Occipital lobe (tissue), 2 donors: ENCODE data around the gene SUPT5H. TPM values are rescaled to one million over a fixed set of nuclear protein-coding genes. Genes with fewer than 3 reads are reported as not detected.

Source experiments
- DNase-seq: peaks from one replicate; lab custom pipeline; 2025; lab: John Stamatoyannopoulos, UW
- total RNA-seq: library from RNA; depleted of rRNA; stranded (reverse); fragments of >200 nt; gene quantifications from one replicate; pipeline ENCODE4 v1.2.3, GENCODE V29; 2014

SUPT5H gene
- total RNA-seq: 47.9 TPM

DNA sequence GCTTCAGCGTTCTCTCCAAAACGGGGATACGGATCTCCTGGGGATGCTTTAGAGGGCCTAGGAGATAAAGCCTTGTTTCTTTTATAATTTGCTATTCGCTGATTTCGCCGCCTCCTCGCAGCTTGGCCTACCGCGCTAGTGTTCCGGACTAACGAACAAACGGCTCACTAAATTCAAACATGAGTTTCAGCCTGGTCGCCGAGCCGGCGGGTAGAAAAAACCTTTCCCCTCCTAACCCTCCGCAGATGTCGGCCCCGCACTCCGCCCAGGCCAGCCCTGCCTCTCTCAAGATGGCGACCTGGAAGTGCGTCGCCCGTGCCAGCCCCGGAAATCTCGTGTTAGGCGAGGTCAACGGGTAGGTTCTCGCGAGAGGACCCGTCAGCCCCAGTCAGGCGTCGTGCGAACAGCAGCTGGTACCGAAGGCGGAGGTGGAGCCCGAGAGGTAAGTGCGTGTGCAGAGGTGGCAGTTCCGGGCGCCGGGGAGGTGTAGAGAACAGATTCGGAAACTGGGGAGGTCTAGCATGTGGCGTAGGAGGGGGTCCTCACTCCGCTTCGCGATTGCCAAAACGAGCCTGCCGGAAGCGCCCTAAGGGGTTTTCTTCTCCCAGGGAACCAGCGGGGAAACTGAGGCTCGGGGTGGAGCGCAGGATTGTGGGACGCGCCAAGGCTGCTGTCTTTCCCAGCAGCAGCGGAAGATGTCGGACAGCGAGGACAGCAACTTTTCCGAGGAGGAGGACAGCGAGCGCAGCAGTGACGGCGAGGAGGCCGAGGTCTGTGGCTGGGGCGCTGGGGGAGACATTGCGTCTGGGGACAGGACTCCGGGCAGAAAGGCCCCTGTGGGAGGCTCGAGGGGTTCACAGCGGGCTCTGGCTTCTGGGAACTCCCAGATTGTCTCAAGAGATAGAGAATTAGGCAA lies at the start of gene SUPT5H:
SUPT5H (plus strand) TSS at position 387 of the 916 bp plus-strand sequence; CDS start at position 696, 309 bp downstream.
- peak; percentile 95 for DNase-seq

DNA sequence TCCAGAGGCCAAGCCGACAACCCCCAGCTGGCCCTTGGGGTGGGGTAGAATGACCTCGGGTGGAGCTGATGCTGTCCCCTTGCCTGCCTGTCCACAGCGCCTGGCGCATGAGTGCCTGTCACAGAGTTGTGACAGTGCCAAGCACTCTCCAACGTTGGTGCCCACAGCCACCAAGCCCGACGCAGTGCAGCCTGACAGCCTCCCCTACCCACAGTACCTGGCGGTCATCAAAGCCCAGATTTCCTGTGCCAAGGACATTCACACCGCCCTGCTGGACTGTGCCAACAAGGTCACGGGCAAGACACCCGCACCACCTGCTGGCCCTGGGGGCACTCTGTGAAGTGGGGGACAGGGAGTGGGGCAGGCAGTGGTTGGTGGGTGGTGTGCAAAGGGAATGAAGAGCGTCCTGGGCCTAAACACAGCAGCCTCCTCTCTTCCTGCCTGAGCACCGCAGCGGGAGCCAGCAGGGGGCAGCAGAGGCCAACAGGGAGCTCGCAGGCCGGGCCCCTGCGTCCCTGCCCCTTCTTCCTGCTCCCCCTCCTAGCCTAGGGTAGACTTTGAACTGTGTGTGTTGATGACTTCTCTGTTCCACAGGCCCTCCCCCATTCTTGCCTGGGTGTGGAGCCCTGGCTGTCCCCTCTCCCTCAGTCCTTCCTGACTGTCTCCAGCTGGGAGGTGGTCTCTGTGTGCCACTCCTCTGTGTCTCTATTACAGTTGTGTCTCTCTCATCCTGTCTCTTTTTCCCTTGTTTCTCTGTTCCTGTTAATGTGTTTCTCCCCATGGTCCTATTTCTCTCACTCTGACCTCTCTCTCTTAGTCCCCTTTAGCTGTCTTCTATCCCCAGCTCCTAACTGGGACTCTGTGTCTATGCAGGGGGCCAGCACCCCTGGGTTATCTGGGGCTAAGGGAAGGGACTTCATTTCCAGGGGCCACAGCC lies 47.8 kb upstream of the SUPT5H start:
- peak; percentile 31 for DNase-seq

DNA sequence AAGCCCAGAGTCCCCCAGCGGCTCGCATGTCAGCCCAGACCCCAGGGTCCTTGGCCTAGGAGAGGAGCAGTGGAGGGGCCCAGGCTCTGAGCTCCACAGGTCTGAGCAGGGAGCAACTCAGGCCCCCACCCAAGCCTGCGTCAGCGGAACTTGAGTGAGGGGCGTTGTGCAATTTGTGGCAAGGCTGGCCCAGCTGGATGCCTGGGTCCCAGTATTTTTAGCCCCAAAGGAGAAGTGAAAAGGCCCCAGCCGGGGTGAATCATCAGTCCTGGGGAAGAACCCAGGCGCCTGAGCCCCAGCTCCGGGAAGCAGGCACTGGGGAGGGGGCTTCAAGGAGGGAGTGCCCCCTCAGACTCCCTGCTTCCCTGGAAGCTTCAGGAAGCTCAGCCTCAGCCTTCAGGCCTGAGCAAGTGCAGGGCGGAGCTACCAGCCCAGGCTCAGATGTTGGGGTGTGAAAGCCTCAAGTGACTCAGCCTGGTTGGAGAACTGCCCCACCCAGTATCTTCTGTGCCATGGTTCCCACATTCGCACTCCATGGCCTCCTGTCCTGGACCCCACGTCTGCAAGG lies 47.0 kb upstream of the SUPT5H start:
- no peak for DNase-seq

DNA sequence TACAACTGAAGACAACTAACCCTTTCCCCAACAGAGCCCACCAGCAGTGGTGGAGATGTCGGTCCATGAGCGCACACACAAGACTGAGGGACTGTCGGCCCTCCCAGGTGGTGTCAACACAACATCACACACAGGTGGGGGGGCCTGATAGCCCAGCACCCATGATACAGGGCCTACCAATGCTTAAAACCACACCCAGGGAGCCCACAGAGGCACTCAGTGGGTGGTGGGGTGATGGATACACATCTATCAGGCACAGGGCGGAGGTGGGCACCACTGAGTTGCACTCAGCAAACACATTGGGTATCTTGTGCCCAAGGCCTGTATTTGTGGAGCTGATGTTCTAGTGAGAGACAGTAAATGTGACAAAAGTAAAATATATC lies 45.7 kb upstream of the SUPT5H start:
- no peak for DNase-seq

DNA sequence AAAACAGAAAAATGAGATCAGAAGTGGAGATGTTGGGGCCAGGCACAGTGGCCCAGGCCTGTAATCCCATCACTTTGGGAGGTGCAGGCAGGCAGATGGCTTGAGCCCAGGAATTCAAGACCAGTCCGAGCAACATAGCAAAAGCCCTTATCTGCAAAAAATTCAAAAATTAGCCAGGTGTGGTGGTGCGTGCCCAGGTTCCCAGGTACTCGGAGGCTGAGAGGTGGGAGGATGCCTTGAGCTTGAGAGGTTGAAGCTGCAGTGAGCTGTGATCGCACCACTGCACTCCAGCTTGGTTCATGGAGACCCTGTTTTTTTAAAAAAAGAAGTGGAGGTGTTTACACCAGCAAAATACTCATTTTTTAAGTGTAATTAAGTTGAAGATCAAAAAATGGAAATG lies 45.3 kb upstream of the SUPT5H start:
- DNase-seq: no peak

DNA sequence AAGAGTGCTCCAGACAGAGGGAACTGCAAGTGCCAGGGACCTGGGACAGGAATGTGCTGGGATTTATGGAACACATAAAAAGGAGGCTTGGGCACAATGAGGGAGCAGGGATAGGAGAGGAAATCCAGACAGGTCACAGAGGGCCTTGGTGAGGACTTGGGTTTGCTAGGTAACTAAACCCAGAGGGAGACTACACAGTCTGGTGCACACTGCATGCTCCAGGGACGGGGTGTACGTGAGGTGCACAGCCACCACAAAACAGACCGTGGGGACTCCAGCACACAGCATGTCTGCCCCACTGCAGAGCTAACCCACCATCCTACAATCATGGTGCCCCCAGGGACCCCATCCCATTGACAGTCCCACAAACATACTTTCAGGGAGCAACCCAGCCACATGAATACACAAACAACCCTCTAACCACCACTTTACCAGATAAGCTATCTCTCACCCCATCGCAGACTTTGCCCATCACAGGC lies 44.3 kb upstream of the SUPT5H start:
- DNase-seq: no peak

DNA sequence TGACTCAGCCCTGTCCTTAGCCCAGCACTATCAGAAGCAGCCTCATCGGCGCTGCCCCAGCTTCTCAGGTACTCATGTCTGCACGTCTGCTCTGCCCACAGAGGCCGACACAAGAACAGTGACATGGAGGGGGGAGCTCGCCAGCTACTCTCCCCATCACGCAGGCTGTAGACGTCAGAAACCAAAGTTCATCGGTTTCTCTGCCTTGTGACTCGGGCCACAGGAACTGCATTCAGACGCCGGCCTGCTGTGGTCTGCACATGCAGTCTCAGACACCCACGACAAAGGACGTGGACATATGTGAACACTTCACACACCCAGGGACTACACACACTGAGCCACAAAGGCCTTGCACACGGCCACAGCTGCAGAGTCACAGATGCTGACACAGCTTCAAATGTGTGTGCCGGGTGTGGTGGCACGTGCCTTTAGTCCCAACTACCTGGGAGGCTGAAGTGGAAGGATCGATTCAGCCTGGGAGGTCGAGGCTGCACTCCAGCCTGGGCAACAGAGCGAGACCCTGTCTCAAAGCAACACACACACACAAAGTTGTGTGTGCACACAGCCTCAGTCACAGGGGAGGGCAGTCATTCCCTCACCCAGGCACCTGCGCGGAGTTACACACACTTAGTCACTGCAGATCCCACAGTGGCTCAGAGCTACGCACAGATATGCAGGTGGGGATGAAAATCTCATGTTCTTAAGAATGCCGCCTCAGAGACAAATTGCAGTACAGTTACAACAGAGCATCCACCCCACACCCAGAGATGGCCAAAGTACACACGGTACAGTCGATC lies 43.6 kb upstream of the SUPT5H start:
- peak; percentile 28 for DNase-seq

DNA sequence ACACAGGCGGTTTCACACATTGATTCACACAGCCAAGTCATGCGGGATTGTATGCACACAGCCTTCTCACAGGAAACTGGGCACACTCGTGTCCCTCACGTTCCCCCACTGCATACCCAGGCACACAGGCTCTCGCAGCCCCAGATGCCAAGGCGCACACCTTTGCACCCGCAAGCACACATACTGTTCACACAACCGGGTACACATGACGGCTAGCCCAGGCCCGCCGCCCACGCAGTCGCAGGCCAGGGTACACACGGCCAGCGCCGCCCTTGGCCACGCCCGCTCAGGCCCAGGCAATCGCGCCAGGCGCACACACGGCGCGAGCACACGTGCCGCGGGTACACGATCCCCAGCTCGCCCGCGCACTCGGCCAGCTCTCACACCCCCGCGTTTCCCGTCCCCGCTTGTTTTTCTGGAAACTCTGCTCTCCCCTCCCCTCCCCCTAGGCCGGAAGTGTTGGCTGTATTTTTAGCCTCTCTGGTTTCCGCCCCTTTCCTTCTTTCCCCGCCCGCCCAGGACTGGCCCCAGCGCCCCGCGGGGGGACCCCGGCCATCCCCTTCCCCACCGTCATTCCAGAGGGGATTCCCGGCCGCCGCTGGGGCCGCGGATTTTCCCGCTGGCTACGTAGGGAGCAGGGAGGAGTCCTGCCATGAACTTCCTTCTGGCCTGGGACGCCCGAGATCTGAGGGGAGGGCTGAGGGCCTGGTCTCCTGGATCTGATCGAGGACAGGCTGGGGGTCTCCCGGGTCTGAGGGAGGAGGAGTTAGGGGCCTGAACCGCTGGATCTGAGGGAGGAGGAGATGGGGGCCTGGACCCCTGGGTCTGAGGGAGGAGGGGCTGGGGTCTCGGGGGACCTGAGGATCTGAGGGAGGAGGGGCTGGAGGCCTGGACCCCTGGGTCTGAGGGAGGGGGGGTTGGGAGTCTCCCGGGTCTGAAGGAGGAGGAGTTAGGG lies 42.8 kb upstream of the SUPT5H start:
- peak; percentile 71 for DNase-seq

DNA sequence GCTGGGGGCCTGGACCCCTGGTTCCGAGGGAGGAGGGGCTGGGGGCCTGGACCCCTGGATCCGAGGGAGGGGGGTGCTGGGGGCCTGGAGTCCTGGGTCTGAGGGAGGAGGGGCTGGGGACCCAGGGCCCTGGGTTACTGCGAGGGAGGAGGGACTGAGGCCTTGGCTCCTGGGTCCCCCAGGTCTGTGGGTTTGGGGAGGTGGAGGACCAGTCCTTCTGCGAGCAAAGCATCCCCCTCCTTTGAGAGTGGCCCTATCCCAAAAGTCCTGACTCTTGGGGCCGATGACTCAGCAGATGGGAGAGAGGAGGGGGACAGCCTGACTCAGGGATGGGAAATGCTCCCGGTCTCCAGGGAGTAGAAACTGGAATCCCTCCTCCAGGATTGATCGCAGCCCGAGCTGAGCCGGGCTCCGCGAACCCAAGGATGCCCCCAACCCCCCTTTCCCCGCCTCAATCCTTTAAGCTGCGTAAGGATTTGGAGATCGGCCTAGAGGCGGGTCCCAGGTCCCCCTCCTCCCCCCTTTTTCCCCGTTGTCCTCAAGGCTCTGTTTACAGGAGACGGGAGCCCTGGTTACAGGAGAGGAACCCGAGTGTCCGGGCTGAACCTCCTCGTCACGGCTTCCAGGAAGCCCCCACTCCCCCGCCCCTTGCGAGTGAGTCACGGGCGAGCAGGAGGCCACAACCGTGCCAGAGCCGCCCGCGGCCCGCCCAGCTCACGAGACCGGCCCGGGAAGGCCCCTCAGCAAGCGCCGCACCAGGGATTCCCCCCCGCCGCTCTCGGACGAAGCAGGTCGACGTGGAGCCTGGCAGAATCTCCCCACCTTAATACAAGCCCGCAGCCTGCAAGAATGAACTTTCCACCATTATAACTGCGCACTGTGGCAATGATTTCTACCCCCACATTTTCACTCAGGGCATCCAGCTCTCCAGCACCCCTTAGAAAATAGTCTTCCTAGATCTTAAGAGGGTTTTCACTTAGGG lies 41.8 kb upstream of the SUPT5H start:
- DNase-seq: peak; percentile 79

DNA sequence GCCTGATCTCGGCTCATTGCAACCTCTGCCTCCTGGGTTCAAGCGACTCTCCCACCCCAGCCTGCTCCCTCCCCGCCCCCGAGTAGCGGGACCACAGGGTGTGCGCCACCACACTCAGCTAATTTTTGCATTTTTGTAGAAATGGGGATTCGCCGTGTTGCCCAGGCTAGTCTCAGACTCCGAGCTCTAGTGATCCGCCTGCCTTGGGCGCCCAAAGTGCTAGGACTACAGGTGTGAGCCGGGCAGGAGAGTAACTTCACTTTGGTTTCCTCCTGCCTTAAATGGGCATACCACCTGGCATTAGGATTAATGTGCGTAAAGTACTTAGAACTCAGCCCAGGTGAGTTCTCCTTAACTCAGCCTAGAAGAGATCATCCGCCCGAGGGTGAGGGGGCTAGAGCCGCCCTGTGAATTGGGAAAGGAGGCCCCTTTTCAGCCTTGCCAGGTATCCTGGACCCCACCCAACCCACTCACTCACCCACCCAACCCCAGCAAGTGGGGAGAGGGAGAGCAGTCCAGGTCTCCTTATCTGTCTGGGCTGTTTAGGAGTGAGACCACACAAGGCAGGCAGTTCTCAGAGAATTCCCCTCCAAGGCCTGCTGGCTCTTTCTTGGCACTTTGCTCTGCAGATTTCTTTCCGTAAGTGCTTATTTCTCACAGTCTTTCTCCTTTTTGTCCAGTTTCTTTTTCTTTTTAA lies 40.0 kb upstream of the SUPT5H start:
- DNase-seq: no peak

DNA sequence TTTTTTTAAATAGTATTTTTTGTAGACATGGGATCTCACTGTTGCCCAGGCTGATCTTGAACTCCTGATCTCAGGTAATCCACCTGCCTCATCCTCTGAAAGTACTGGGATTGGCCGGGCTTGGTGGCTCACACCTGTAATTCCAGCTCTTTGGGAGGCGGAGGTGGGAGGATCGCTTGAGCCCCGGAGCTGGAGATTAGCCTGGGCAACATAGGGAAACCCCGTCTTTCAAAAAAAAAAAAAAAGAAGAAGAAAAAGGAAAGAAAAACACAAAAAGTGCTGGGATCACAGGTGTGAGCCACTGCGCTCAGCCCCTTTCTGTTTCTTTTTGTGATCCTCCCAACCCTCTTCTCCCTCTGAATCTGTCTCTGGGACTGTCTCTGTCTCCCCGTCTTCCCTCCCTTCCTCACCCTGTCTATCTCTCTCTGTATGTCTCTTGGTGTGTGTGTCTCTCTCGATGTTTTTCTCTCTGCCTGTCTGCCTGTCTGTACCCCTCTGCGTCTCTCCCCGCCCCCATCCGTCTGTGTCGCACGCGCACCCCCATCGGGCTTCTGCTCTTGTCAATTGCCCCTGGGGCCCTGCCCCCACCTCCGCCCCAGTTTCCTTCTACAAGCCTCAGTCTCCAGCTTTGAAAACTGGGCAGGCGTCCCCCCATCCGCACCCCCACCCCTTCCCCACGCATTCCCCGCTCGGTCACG lies 39.3 kb upstream of the SUPT5H start:
- peak; percentile 79 for DNase-seq

DNA sequence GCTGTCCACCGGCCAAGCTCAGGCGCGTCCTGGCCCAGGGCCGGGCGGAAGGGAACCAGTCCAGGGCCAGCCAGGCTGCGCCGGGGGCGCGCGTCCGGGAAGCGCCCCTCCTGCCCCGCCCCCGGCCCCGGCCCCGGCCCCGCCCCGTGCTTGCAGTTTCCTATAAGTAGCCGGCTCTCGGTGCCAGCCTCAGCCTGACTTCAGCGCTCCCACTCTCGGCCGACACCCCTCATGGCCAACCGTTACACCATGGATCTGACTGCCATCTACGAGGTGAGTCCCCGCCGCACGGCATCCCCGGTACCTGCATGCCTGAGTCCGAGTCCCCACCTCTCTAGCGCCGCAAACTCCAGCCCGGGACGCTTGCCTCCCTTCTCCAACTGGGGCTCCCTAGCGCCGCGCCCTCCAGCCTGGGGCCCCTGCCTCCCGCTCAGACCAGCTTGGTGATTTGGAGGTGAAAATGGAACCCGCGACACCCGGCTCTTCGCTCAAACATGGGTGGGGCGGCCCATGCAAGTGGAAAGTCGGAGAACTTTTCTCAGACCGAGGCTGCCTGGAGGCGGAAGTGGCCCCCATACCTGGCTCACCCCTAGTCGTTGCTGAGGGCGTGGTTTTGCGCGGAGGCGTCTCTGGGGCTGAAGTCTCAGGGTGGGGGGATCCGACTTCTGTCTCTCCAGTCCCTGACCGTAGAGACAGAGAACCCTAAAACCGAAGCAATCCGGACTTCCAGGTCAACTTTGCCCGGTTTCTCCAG lies 38.5 kb upstream of the SUPT5H start, which contains the start of gene ZFP36:
ZFP36 (plus strand) TSS at position 192 of the 754 bp plus-strand sequence; CDS start at position 250, 58 bp downstream.
- DNase-seq: peak; percentile 79

DNA sequence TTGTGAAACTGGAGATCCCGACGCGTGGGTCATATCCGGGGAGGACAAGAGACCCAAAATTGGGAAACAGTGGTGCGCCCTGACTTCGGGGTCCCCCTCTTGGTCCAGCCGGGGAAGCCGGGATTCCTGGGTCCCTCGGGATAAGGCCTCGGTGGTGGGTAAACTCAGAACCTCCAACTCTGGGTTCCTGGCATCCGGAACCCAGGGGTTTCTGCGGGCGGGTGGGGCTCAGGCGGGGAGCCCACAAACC lies 38.0 kb upstream of the SUPT5H start:
- no peak for DNase-seq

DNA sequence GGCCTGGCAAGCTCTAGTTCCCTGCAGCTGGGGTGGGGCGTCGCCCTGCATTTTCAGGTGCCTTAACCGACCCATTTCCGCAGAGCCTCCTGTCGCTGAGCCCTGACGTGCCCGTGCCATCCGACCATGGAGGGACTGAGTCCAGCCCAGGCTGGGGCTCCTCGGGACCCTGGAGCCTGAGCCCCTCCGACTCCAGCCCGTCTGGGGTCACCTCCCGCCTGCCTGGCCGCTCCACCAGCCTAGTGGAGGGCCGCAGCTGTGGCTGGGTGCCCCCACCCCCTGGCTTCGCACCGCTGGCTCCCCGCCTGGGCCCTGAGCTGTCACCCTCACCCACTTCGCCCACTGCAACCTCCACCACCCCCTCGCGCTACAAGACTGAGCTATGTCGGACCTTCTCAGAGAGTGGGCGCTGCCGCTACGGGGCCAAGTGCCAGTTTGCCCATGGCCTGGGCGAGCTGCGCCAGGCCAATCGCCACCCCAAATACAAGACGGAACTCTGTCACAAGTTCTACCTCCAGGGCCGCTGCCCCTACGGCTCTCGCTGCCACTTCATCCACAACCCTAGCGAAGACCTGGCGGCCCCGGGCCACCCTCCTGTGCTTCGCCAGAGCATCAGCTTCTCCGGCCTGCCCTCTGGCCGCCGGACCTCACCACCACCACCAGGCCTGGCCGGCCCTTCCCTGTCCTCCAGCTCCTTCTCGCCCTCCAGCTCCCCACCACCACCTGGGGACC lies 37.6 kb upstream of the SUPT5H start:
- no peak for DNase-seq

DNA sequence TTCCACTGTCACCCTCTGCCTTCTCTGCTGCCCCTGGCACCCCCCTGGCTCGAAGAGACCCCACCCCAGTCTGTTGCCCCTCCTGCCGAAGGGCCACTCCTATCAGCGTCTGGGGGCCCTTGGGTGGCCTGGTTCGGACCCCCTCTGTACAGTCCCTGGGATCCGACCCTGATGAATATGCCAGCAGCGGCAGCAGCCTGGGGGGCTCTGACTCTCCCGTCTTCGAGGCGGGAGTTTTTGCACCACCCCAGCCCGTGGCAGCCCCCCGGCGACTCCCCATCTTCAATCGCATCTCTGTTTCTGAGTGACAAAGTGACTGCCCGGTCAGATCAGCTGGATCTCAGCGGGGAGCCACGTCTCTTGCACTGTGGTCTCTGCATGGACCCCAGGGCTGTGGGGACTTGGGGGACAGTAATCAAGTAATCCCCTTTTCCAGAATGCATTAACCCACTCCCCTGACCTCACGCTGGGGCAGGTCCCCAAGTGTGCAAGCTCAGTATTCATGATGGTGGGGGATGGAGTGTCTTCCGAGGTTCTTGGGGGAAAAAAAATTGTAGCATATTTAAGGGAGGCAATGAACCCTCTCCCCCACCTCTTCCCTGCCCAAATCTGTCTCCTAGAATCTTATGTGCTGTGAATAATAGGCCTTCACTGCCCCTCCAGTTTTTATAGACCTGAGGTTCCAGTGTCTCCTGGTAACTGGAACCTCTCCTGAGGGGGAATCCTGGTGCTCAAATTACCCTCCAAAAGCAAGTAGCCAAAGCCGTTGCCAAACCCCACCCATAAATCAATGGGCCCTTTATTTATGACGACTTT lies 36.8 kb upstream of the SUPT5H start:
- DNase-seq: no peak
